Activated CD8-positive, alpha-beta memory T cell treated with anti-CD3 and anti-CD28 coated beads, Interleukin-2, amount 50 U/mL, for 4 hours (primary cell): ENCODE results near the gene STPG3.
A peak's percentile ranks its signal among the peaks of the same experiment; 100 is the strongest.

ENCODE experiments used
- DNase-seq: peaks from one replicate; pipeline ENCODE4 v3.0.0-alpha.2; 2020

The STPG3 gene

GRCh38 chr9:137222190-137223077, 28.7 kb upstream of the STPG3 start, which contains the start of gene RNF208:
TSS of gene RNF208 (minus strand) at chr9:137222240. CDS start at chr9:137221212, 1,028 bp downstream.
- DNase-seq, result no peak

GRCh38 chr9:137223078-137223970, 27.8 kb upstream of the STPG3 start:
- peak; percentile 96 for DNase-seq

- DNase-seq, result no peak
These were observed 26.0 kb upstream of the STPG3 start, which contains the start of gene CYSRT1 for GRCh38 chr9:137224830-137225694. TSS of gene CYSRT1 (plus strand) at chr9:137225174. CDS start at chr9:137225622, 448 bp downstream.

GRCh38 chr9:137225699-137226331, 25.3 kb upstream of the STPG3 start:
- DNase-seq, result no peak

GRCh38 chr9:137226338-137227053, 24.6 kb upstream of the STPG3 start:
- DNase-seq, result no peak

- peak; percentile 84 for DNase-seq
These were observed 23.8 kb upstream of the STPG3 start, which contains the start of gene RNF224 for GRCh38 chr9:137227054-137227852. TSS of gene RNF224 (plus strand) at chr9:137227502. CDS start at chr9:137228336, 834 bp downstream.

GRCh38 chr9:137227853-137228505, 23.1 kb upstream of the STPG3 start:
- DNase-seq, result no peak

- DNase-seq, result no peak
These were observed 22.5 kb upstream of the STPG3 start for GRCh38 chr9:137228506-137228967.

- no peak for DNase-seq
These were observed 21.9 kb upstream of the STPG3 start for GRCh38 chr9:137228968-137229896.

GRCh38 chr9:137229903-137230704, 21.0 kb upstream of the STPG3 start:
- DNase-seq, result no peak

GRCh38 chr9:137230705-137231371, 20.2 kb upstream of the STPG3 start, which contains the start of gene SLC34A3:
TSS of gene SLC34A3 (plus strand) at chr9:137230901. CDS start at chr9:137231703, 802 bp downstream.
- no peak for DNase-seq

GRCh38 chr9:137231372-137232039, 19.6 kb upstream of the STPG3 start:
- no peak for DNase-seq

- no peak for DNase-seq
These were observed 19.0 kb upstream of the STPG3 start for GRCh38 chr9:137232101-137232500.

GRCh38 chr9:137232510-137232909, 18.6 kb upstream of the STPG3 start:
- DNase-seq, result no peak

- no peak for DNase-seq
These were observed 17.7 kb upstream of the STPG3 start for GRCh38 chr9:137233143-137233980.
